GM23338 (cell line): ENCODE data around the gene FN1. TPM values are rescaled to one million over a fixed set of nuclear protein-coding genes. Genes with fewer than 3 reads are reported as not detected.

ENCODE experiments used
- ATAC-seq: fragments of 200-7000 bp; cut with Tn5 transposase; 3 replicates; pipeline ENCODE4 v1.9.1; 2020
- DNase-seq: peaks from one replicate; pipeline ENCODE4 v3.0.0-alpha.2; 2015; ENCODE audit warnings: low spot score
- H2AFZ ChIP-seq: fragments of 200-600 bp; sonication (generic); 2 replicates; pipeline ENCODE4 v1.8.0; 2016; ENCODE audit warnings: antibody characterized with exemption, mild to moderate bottlenecking, moderate library complexity
- H3F3A ChIP-seq: fragments of 200-600 bp; sonication (generic); replicated peaks from 2 replicates; pipeline ENCODE4 v1.8.0; 2017; ENCODE audit warnings: antibody characterized with exemption, mixed run types, low read depth
- H3K27ac ChIP-seq: fragments of 200-600 bp; sonication (generic); 2 replicates; pipeline ENCODE4 v1.6.1; 2016; ENCODE audit warnings: low read depth
- H3K27me3 ChIP-seq: fragments of 200-600 bp; sonication (generic); 2 replicates; pipeline ENCODE4 v1.8.0; 2016; ENCODE audit warnings: mild to moderate bottlenecking, mixed run types, moderate library complexity; ENCODE audit not compliant: insufficient read depth
- H3K36me3 ChIP-seq: fragments of 200-600 bp; sonication (generic); 2 replicates; pipeline ENCODE4 v1.8.0; 2016; ENCODE audit warnings: mild to moderate bottlenecking; ENCODE audit not compliant: insufficient read depth
- H3K4me1 ChIP-seq: fragments of 200-600 bp; sonication (generic); 2 replicates; pipeline ENCODE4 v1.8.0; 2016; ENCODE audit warnings: mild to moderate bottlenecking, moderate library complexity; ENCODE audit not compliant: insufficient read depth
- H3K4me2 ChIP-seq: fragments of 200-600 bp; sonication (generic); 2 replicates; pipeline ENCODE4 v1.7.1; 2017; ENCODE audit warnings: mixed run types
- H3K4me3 ChIP-seq: fragments of 200-600 bp; sonication (generic); 2 replicates; pipeline ENCODE4 v1.6.1; 2016; ENCODE audit warnings: mixed run types
- H3K79me2 ChIP-seq: fragments of 200-600 bp; sonication (generic); replicated peaks from 2 replicates; pipeline ENCODE4 v1.8.0; 2017; ENCODE audit warnings: mild to moderate bottlenecking; ENCODE audit not compliant: insufficient read depth
- H3K9me2 ChIP-seq: fragments of 200-600 bp; sonication (generic); 2 replicates; pipeline ENCODE4 v1.8.0; 2017; ENCODE audit not compliant: insufficient read depth
- H4K20me1 ChIP-seq: fragments of 200-600 bp; sonication (generic); replicated peaks from 2 replicates; pipeline ENCODE4 v1.8.0; 2017; ENCODE audit warnings: mild to moderate bottlenecking; ENCODE audit not compliant: insufficient read depth
- H3K27ac Mint-ChIP-seq: 2 replicates; pipeline ENCODE4 v1.8.0; 2020; ENCODE audit warnings: inconsistent platforms, mild to moderate bottlenecking, moderate library complexity, mixed read lengths
- H3K27me3 Mint-ChIP-seq: 3 replicates; pipeline ENCODE4 v1.8.0; 2022; ENCODE audit warnings: low read depth, mild to moderate bottlenecking, moderate library complexity, mixed read lengths, inconsistent platforms; ENCODE audit not compliant: insufficient read depth, poor library complexity
- H3K36me3 Mint-ChIP-seq: 3 replicates; pipeline ENCODE4 v1.8.0; 2021; ENCODE audit warnings: low read depth, mild to moderate bottlenecking, inconsistent platforms, moderate library complexity, mixed read lengths
- H3K4me1 Mint-ChIP-seq: 3 replicates; pipeline ENCODE4 v1.8.0; 2020; ENCODE audit warnings: mild to moderate bottlenecking, inconsistent platforms, mixed read lengths
- H3K4me3 Mint-ChIP-seq: 3 replicates; pipeline ENCODE4 v1.8.0; 2021; ENCODE audit warnings: moderate library complexity, mild to moderate bottlenecking, inconsistent platforms, mixed read lengths
- H3K9me3 Mint-ChIP-seq: 3 replicates; pipeline ENCODE4 v1.8.0; 2020; ENCODE audit warnings: moderate library complexity, mild to moderate bottlenecking, inconsistent platforms, mixed read lengths
- CREB1 ChIP-seq: fragments of 250-450 bp; sonication (Bioruptor Pico); IDR thresholded peaks from 2 replicates; pipeline ENCODE4 v1.5.0; 2020; ENCODE audit warnings: low read depth, mild to moderate bottlenecking, moderate library complexity
- EZH2 ChIP-seq: fragments of 200-600 bp; sonication (generic); IDR thresholded peaks from one replicate; pipeline ENCODE4 v1.8.0; 2017; ENCODE audit warnings: antibody characterized with exemption, mild to moderate bottlenecking, low read depth; ENCODE audit not compliant: unreplicated experiment
- polyA plus RNA-seq: library from polyadenylated mRNA; unstranded; fragments of >200 nt; fragmentation: Nextera tagmentation; extraction: Ambion mirVana; gene quantifications from 2 replicates; pipeline ENCODE4 v1.2.1, GENCODE V29; 2016
- total RNA-seq: library from RNA; depleted of rRNA; stranded (reverse); fragments of >200 nt; shearing (Covaris generic); gene quantifications from 2 replicates; pipeline ENCODE4 v1.2.3, GENCODE V29; 2014
- TF ChIP-seq, protein P1 (sequence below): fragments of 250-450 bp; sonication (Bioruptor Pico); IDR thresholded peaks from 2 replicates; pipeline ENCODE4 v1.5.0; 2020; ENCODE audit warnings: mild to moderate bottlenecking, moderate library complexity
- TF ChIP-seq, protein P2 (sequence below): IDR thresholded peaks from one replicate; pipeline ENCODE4 v1.6.1; 2018; ENCODE audit warnings: antibody characterized with exemption; ENCODE audit not compliant: unreplicated experiment

The FN1 gene
- total and polyA plus RNA-seq, 2 experiments from 2014 or later = 79.6 to 255 TPM

DNA sequence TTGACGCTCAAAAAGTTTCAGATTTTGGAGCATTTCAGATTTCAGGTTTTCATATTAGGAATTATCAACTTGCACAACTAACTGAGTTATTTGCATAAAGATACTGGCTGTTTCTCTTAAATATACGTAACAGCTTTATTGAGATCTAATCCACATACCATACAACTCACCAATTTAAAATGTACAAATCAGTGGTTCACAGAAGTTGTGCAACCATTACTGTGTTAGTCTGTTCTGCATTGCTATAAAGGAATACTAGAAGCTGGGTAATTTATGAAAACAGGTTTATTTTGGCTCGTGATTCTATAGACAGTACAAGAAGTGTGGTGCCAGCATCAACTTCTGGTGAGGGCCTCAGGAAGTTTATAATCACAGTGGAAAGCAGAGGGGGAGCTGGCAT lies 115.8 kb downstream of the FN1 start (continued):
- TF ChIP-seq, protein P1, sequence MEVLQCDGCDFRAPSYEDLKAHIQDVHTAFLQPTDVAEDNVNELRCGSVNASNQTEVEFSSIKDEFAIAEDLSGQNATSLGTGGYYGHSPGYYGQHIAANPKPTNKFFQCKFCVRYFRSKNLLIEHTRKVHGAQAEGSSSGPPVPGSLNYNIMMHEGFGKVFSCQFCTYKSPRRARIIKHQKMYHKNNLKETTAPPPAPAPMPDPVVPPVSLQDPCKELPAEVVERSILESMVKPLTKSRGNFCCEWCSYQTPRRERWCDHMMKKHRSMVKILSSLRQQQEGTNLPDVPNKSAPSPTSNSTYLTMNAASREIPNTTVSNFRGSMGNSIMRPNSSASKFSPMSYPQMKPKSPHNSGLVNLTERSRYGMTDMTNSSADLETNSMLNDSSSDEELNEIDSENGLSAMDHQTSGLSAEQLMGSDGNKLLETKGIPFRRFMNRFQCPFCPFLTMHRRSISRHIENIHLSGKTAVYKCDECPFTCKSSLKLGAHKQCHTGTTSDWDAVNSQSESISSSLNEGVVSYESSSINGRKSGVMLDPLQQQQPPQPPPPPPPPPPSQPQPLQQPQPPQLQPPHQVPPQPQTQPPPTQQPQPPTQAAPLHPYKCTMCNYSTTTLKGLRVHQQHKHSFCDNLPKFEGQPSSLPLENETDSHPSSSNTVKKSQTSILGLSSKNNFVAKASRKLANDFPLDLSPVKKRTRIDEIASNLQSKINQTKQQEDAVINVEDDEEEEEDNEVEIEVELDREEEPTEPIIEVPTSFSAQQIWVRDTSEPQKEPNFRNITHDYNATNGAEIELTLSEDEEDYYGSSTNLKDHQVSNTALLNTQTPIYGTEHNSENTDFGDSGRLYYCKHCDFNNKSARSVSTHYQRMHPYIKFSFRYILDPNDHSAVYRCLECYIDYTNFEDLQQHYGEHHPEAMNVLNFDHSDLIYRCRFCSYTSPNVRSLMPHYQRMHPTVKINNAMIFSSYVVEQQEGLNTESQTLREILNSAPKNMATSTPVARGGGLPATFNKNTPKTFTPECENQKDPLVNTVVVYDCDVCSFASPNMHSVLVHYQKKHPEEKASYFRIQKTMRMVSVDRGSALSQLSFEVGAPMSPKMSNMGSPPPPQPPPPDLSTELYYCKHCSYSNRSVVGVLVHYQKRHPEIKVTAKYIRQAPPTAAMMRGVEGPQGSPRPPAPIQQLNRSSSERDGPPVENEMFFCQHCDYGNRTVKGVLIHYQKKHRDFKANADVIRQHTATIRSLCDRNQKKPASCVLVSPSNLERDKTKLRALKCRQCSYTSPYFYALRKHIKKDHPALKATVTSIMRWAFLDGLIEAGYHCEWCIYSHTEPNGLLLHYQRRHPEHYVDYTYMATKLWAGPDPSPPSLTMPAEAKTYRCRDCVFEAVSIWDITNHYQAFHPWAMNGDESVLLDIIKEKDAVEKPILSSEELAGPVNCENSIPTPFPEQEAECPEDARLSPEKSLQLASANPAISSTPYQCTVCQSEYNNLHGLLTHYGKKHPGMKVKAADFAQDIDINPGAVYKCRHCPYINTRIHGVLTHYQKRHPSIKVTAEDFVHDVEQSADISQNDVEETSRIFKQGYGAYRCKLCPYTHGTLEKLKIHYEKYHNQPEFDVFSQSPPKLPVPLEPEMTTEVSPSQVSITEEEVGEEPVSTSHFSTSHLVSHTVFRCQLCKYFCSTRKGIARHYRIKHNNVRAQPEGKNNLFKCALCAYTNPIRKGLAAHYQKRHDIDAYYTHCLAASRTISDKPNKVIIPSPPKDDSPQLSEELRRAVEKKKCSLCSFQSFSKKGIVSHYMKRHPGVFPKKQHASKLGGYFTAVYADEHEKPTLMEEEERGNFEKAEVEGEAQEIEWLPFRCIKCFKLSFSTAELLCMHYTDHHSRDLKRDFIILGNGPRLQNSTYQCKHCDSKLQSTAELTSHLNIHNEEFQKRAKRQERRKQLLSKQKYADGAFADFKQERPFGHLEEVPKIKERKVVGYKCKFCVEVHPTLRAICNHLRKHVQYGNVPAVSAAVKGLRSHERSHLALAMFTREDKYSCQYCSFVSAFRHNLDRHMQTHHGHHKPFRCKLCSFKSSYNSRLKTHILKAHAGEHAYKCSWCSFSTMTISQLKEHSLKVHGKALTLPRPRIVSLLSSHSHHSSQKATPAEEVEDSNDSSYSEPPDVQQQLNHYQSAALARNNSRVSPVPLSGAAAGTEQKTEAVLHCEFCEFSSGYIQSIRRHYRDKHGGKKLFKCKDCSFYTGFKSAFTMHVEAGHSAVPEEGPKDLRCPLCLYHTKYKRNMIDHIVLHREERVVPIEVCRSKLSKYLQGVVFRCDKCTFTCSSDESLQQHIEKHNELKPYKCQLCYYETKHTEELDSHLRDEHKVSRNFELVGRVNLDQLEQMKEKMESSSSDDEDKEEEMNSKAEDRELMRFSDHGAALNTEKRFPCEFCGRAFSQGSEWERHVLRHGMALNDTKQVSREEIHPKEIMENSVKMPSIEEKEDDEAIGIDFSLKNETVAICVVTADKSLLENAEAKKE (CRISPR knock-in tag) = no peak
- no peak for TF ChIP-seq CREB1

DNA sequence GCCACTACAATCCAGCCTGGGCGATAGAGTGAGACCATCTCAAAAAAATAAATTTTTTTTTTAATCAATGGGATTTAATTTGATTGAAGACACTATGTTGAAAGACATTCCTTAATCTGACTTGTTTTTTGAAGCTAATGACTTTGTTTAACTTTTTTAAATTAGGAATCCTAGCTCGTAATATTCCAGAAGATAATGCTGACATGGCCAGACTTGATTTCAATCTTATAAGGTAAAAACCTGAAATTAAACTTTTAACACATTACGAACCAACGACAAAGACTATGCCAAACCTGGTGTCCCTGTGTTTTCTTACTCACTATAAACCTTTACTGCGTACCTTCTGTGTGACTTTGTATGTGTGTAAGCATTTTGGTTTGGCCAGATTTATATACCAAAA lies 116.4 kb downstream of the FN1 start:
- H3K36me3 Mint-ChIP-seq = peaks cover 95% of the 10 kb centered on the region
- Histone ChIP-seq H3K36me3 (peaks cover 50% of the 10 kb centered on the region), H3K4me2 (no peak overlapping the region), H4K20me1 (peaks cover 23% of the 10 kb centered on the region), H3F3A (no peaks in the 10 kb centered on the region), H3K79me2 (peaks cover 99% of the 10 kb centered on the region), H2AFZ (no peak overlapping the region), H3K4me1 (no peaks in the 10 kb centered on the region), H3K9me2 (no peaks in the 10 kb centered on the region), H3K4me3 (no peak overlapping the region), H3K27me3 (no peaks in the 10 kb centered on the region), H3K27ac (no peak overlapping the region)
- peaks cover 3% of the 10 kb centered on the region; the same call in 2 of the 3 replicates for H3K4me1 Mint-ChIP-seq
- no peak for TF ChIP-seq EZH2
- TF ChIP-seq, protein P2, sequence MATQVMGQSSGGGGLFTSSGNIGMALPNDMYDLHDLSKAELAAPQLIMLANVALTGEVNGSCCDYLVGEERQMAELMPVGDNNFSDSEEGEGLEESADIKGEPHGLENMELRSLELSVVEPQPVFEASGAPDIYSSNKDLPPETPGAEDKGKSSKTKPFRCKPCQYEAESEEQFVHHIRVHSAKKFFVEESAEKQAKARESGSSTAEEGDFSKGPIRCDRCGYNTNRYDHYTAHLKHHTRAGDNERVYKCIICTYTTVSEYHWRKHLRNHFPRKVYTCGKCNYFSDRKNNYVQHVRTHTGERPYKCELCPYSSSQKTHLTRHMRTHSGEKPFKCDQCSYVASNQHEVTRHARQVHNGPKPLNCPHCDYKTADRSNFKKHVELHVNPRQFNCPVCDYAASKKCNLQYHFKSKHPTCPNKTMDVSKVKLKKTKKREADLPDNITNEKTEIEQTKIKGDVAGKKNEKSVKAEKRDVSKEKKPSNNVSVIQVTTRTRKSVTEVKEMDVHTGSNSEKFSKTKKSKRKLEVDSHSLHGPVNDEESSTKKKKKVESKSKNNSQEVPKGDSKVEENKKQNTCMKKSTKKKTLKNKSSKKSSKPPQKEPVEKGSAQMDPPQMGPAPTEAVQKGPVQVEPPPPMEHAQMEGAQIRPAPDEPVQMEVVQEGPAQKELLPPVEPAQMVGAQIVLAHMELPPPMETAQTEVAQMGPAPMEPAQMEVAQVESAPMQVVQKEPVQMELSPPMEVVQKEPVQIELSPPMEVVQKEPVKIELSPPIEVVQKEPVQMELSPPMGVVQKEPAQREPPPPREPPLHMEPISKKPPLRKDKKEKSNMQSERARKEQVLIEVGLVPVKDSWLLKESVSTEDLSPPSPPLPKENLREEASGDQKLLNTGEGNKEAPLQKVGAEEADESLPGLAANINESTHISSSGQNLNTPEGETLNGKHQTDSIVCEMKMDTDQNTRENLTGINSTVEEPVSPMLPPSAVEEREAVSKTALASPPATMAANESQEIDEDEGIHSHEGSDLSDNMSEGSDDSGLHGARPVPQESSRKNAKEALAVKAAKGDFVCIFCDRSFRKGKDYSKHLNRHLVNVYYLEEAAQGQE = no peak
- no peak overlapping the region for H3K4me3 Mint-ChIP-seq
- H3K9me3 Mint-ChIP-seq = no peaks in the 10 kb centered on the region
- ATAC-seq (no peak), DNase-seq (no peak)
- no peaks in the 10 kb centered on the region for H3K27me3 Mint-ChIP-seq
- H3K27ac Mint-ChIP-seq = no peak overlapping the region
